Stimulated activated CD8-positive, alpha-beta memory T cell treated with anti-CD3 and anti-CD28 coated beads, Interleukin-2, amount 100 ng/mL, for 48 hours (primary cell): ENCODE results near the gene HNRNPH2.

ENCODE experiments used
- DNase-seq, 2 donors: peaks; one replicate each; pipeline ENCODE4 v3.0.0-alpha.2; 2020; ENCODE audit warnings: low read depth in 2 of 2

The HNRNPH2 gene

GRCh38 chrX:101460669-101461068 lies 52.6 kb downstream of the HNRNPH2 start:
- no peak for DNase-seq

GRCh38 chrX:101462892-101463291 lies 54.9 kb downstream of the HNRNPH2 start:
- DNase-seq, result no peak
